HepG2 (cell line): ENCODE measurements around the gene ARHGAP22. TPM values are rescaled to one million over a fixed set of nuclear protein-coding genes. Genes with fewer than 3 reads are reported as not detected.

Experiments
- ATAC-seq: fragments of 200-7000 bp; cut with Tn5 transposase; 3 replicates; pipeline ENCODE4 v1.9.1; 2020; ENCODE audit warnings: mild to moderate bottlenecking, moderate library complexity
- BruUV-seq: library from RNA; stranded (reverse); fragments of 400-500 nt; replicated peaks from 2 replicates; lab custom pipeline; 2021; lab: Mats Ljungman, UMichigan
- CTCF ChIA-PET: fragments of 300-600 bp; formaldehyde crosslinking; extraction: SDS; loops from one replicate; lab custom pipeline; 2021; ENCODE audit warnings: low total read pairs, inconsistent platforms, low intra/inter-chr PET ratio; lab: Yijun Ruan, JAX
- POLR2A ChIA-PET: fragments of 350-600 bp; sonication (Branson Sonifier 250); formaldehyde crosslinking; loops from one replicate; lab custom pipeline; 2020; ENCODE audit warnings: antibody characterized with exemption, inconsistent platforms; lab: Yijun Ruan, JAX
- DNase-seq: peaks from one replicate; pipeline ENCODE4 v3.0.0-alpha.2; 2015; ENCODE audit warnings: low spot score
- FAIRE-seq: peaks from 3 replicates; lab custom pipeline; 2011; peaks lifted over from hg19 to GRCh38; lab: Jason Lieb, UNC
- H2AFZ ChIP-seq: one replicate; pipeline ENCODE4 v1.6.1; 2011; ENCODE audit warnings: low read length, inconsistent platforms
- H3K27ac ChIP-seq: fragments of 300-600 bp; 3 replicates; pipeline ENCODE4 v1.8.0; 2011; ENCODE audit warnings: mixed run types, mild to moderate bottlenecking, mixed read lengths, low read length, inconsistent platforms; ENCODE audit not compliant: insufficient read depth; ENCODE audit errors: extremely low read length
- H3K27me3 ChIP-seq, 2 experiments: fragments of 200-600 bp in 1 of 2; 2 replicates in 1 of 2; 3 replicates in 1 of 2; pipeline versions ENCODE4 v1.6.0 to v1.8.0; 2011; ENCODE audit warnings: low read length in 2 of 2, mild to moderate bottlenecking in 2 of 2, moderate library complexity in 2 of 2, inconsistent platforms in 1 of 2; ENCODE audit not compliant: insufficient read depth in 2 of 2, control insufficient read depth in 1 of 2
- H3K36me3 ChIP-seq, 2 experiments: fragments of 200-600 bp in 1 of 2; replicated peaks in 1 of 2; 2 replicates in 1 of 2; 3 replicates in 1 of 2; pipeline versions ENCODE4 v1.5.1 to v1.8.0; 2011; ENCODE audit warnings: low read length in 2 of 2, inconsistent platforms in 1 of 2; ENCODE audit not compliant: insufficient read depth in 2 of 2, control insufficient read depth in 1 of 2
- H3K4me1 ChIP-seq: 2 replicates; pipeline ENCODE4 v1.5.1; 2012; ENCODE audit warnings: low read length, inconsistent platforms; ENCODE audit not compliant: insufficient read depth
- H3K4me2 ChIP-seq: 2 replicates; pipeline ENCODE4 v1.6.0; 2011; ENCODE audit warnings: low read depth, low read length, inconsistent platforms
- H3K4me3 ChIP-seq, 3 experiments: fragments of 200-600 bp in 1 of 3; sonication (generic), shearing (Covaris generic) in 1 of 3; replicated peaks in 1 of 3; 2 replicates each; pipeline ENCODE4 v1.5.1; 2011 to 2016; ENCODE audit warnings: low read length in 3 of 3, inconsistent platforms in 2 of 3, low read depth in 2 of 3, mild to moderate bottlenecking in 2 of 3, control low read depth in 1 of 3, mixed read lengths in 1 of 3; ENCODE audit not compliant: insufficient read depth in 1 of 3
- H3K79me2 ChIP-seq: one replicate; pipeline ENCODE4 v1.6.1; 2011; ENCODE audit warnings: low read length, inconsistent platforms; ENCODE audit not compliant: insufficient read depth
- H3K9ac ChIP-seq: 2 replicates; pipeline ENCODE4 v1.6.0; 2011; ENCODE audit warnings: mild to moderate bottlenecking, low read depth, low read length, inconsistent platforms; ENCODE audit not compliant: insufficient read depth
- H3K9me3 ChIP-seq: 2 replicates; pipeline ENCODE4 v1.5.1; 2012; ENCODE audit warnings: mild to moderate bottlenecking, low read length
- H4K20me1 ChIP-seq: 2 replicates; pipeline ENCODE4 v1.6.0; 2011; ENCODE audit warnings: inconsistent platforms, mild to moderate bottlenecking, low read length, moderate library complexity; ENCODE audit not compliant: insufficient read depth
- JUNB ChIP-seq: sonication (generic); formaldehyde crosslinking; IDR thresholded peaks from 2 replicates; pipeline ENCODE4 v1.8.0; 2022; ENCODE audit warnings: missing genetic modification reagents, mild to moderate bottlenecking, borderline replicate concordance
- KDM5A ChIP-seq: fragments of 200-600 bp; sonication (generic); IDR thresholded peaks from 2 replicates; pipeline ENCODE4 v1.7.0; 2018; ENCODE audit warnings: antibody characterized with exemption, mild to moderate bottlenecking, low read length, borderline replicate concordance
- KLF9 ChIP-seq: IDR thresholded peaks from 2 replicates; pipeline ENCODE4 v1.6.1; 2016; ENCODE audit warnings: low read depth
- NFE2L1 ChIP-seq: sonication (generic); formaldehyde crosslinking; IDR thresholded peaks from 2 replicates; pipeline ENCODE4 v1.4.0; 2020; ENCODE audit warnings: missing genetic modification reagents, mild to moderate bottlenecking, borderline replicate concordance
- POLR2AphosphoS2 ChIP-seq: IDR thresholded peaks from 2 replicates; pipeline ENCODE4 v1.6.1; 2011; ENCODE audit warnings: low read depth, low read length, improper control_type of control experiment
- YEATS2 ChIP-seq: sonication (generic); formaldehyde crosslinking; IDR thresholded peaks from 2 replicates; pipeline ENCODE4 v1.4.0; 2020; ENCODE audit warnings: missing genetic modification reagents, borderline replicate concordance
- ZNF12 ChIP-seq: sonication (generic); formaldehyde crosslinking; IDR thresholded peaks from 2 replicates; pipeline ENCODE4 v1.5.0; 2020; ENCODE audit warnings: missing genetic modification reagents
- ZNF616 ChIP-seq: sonication (generic); formaldehyde crosslinking; IDR thresholded peaks from 2 replicates; pipeline ENCODE4 v1.5.0; 2020; ENCODE audit warnings: low read depth, mild to moderate bottlenecking, missing genetic modification reagents
- WGBS: methylation state at CpG from one replicate; pipeline ENCODE4 v1.1.6; 2017; ENCODE audit warnings: low lambda C conversion rate; 5-methylcytosine and 5-hydroxymethylcytosine counted together
- in situ Hi-C: cut with HindIII; loops from 2 replicates; pipeline ENCODE4 v1.10.0; 2017; ENCODE audit warnings: low pct_unique_long_range_greater_than_20kb; ENCODE audit not compliant: extremely low pct_ligation_motif_present
- intact Hi-C: fragments of 100-400 bp; cut with micrococcal nuclease; formaldehyde crosslinking; loops from one replicate; pipeline ENCODE4 v1.10.0; 2022; ENCODE audit not compliant: unreplicated experiment
- polyA plus RNA-seq, 8 experiments: library from polyadenylated mRNA; depleted of rRNA in 3 of 8; stranded (reverse) in 7 of 8; unstranded in 1 of 8; fragments of >200 nt; fragmentation: Illumina TruSeq in 4 of 8; extraction: Trizol in 4 of 8; gene quantifications; 2 replicates each; pipeline versions ENCODE4 v1.2.1 to v1.2.3, GENCODE V29; 2011 to 2016; ENCODE audit warnings: low read depth in 4 of 8, missing spikeins in 1 of 8, mixed read lengths in 1 of 8; ENCODE audit not compliant: insufficient read depth in 1 of 8
- total RNA-seq, 5 experiments: library from RNA; depleted of rRNA; stranded (reverse); fragments of >200 nt; fragmentation: Illumina TruSeq; extraction: Trizol; gene quantifications; 2 replicates each; pipeline ENCODE4 v1.2.3, GENCODE V29; 2016; ENCODE audit warnings: low read depth in 1 of 5
- TF ChIP-seq, protein P1 (sequence below): IDR thresholded peaks from 2 replicates; pipeline ENCODE4 v1.6.1; 2016; ENCODE audit warnings: missing compliant biosample characterization, missing genetic modification reagents, borderline replicate concordance
- TF ChIP-seq, protein P2 (sequence below), 2 experiments: sonication (generic) in 1 of 2; formaldehyde crosslinking in 1 of 2; IDR thresholded peaks; 2 replicates each; pipeline versions ENCODE4 v1.4.0 to v1.6.1; 2016 to 2020; ENCODE audit warnings: borderline replicate concordance in 1 of 2, low read depth in 1 of 2, mild to moderate bottlenecking in 1 of 2, missing genetic modification reagents in 1 of 2

Gene ARHGAP22
- total and polyA plus RNA-seq, 2 of the 13 experiments (the other 11 are each of a cell fraction or from before 2014, with no cell fraction given), result 0.08 to 0.38 TPM

DNA sequence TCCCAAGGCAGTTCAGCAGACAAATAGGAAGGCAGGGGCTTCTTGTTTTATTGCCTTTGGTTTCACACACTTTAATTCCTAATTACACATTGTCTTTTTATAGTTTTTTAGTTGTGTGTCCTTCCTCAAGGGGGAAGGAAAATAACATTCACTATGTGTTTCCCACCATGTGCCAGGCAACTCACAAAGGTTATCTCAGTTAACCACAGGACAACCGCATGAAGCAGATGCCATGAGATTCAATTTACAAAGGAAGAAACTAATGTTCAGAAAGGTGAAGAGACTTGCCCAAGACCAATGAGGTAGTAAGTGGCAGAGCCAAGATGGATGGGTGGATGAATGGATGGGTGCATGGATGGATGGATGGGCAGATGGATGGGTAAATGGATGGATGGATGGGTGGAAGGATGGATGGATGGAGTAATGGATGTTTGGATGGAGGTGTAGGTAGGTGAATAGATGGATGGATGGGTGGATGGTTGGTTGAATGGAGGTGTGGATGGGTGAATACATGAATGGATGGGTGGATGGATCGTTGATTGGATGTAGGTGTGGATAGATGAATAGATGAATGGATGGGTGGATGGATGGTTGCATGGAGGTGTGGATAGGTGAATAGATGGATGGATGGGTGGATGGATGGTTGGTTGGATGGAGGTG is 77.9 kb downstream of the ARHGAP22 start:
- Histone ChIP-seq H3K9me3 (no peaks in the 10 kb centered on the region), H3K27ac (no peak overlapping the region), H3K4me3 (no peak overlapping the region), H3K79me2 (no peaks in the 10 kb centered on the region), H3K4me1 (0 out of 2 replicates have a peak, but pooled peaks cover 5% of the 10 kb centered on the region), H3K27me3 (peaks cover 0 to 37% of the 10 kb centered on the region in 2 experiments), H3K36me3 (no peaks in the 10 kb centered on the region), H4K20me1 (no peaks in the 10 kb centered on the region), H2AFZ (no peak overlapping the region), H3K9ac (no peak overlapping the region), H3K4me2 (no peak overlapping the region)
- BruUV-seq, result no TSS peak
- DNase-seq (no peak), ATAC-seq (no peak), FAIRE-seq (no peak)
- no peak for TF ChIP-seq YEATS2 (CRISPR knock-in tag)
- intact Hi-C loops (no loop called here), in situ Hi-C loops (no loop called here)
- WGBS, result 20% methylated on average over 2 of the region's 2 CpGs
- POLR2A ChIA-PET, result no interaction called here
- CTCF ChIA-PET, result no interaction called here

DNA sequence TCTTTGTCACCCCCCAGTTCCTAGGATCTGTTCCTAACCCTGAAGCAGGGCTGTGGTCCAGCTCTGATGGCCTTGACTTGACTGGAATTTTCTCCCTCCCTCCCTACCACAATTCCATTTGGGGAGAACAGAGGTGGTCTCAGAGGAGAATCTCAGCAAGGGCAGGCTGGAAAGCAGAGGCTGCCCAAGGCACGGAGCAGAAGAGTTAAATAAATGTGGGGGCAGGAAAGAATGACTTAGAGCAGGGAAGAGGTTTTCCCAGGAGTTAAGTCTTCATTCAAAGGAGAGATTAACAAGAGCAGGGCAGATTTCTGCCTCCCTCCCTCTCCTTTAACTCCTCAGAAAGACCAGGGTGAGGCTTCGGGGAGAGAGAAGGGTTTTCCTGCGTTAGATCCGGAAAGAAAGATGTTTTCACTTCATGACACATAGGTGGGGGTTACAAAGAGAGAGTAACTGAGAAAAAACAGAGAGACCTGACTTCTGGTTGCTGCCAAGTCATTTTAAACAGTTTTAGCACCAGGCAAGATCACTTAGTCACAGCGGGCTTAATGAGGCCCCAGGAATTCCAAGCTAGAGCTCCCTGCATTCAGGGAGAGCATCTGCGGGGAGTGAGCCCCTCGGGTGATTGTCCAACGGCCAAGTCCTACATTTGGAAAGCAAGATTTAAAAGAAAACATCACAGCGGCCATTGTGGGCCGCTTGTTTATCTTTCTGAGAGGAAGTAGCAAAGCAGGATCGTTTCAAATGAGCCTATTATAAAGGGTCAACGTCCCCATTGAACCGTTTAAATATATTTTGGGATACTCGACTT is 78.7 kb downstream of the ARHGAP22 start:
- no peak overlapping the region for H2AFZ ChIP-seq
- no peaks in the 10 kb centered on the region for H4K20me1 ChIP-seq
- H3K27ac ChIP-seq, result no peak overlapping the region
- H3K9ac ChIP-seq, result no peak overlapping the region
- ATAC-seq, result no peak
- H3K79me2 ChIP-seq, result no peaks in the 10 kb centered on the region
- in situ Hi-C loops (no loop called here), intact Hi-C loops (no loop called here)
- no TSS peak for BruUV-seq
- H3K4me3 ChIP-seq, result no peak overlapping the region
- 10% methylated on average over 14 of the region's 14 CpGs for WGBS
- H3K4me1 ChIP-seq, result 0 out of 2 replicates have a peak, but pooled peaks cover 5% of the 10 kb centered on the region
- DNase-seq, result no peak
- CTCF ChIA-PET, result no interaction called here
- FAIRE-seq, result no peak
- POLR2A ChIA-PET, result no interaction called here
- no peaks in the 10 kb centered on the region for H3K9me3 ChIP-seq
- H3K4me2 ChIP-seq, result no peak overlapping the region
- peaks cover 0 to 41% of the 10 kb centered on the region in 2 experiments for H3K27me3 ChIP-seq
- H3K36me3 ChIP-seq, result no peaks in the 10 kb centered on the region
- no peak for TF ChIP-seq POLR2AphosphoS2
- no peak for TF ChIP-seq JUNB (CRISPR knock-in tag)
- no peak for TF ChIP-seq KLF9 (CRISPR knock-in tag)
- TF ChIP-seq ZNF12 (CRISPR knock-in tag), result no peak
- TF ChIP-seq, protein P1, sequence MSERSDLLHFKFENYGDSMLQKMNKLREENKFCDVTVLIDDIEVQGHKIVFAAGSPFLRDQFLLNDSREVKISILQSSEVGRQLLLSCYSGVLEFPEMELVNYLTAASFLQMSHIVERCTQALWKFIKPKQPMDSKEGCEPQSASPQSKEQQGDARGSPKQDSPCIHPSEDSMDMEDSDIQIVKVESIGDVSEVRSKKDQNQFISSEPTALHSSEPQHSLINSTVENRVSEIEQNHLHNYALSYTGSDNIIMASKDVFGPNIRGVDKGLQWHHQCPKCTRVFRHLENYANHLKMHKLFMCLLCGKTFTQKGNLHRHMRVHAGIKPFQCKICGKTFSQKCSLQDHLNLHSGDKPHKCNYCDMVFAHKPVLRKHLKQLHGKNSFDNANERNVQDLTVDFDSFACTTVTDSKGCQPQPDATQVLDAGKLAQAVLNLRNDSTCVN (CRISPR knock-in tag), result no peak
- no peak for TF ChIP-seq KDM5A
- TF ChIP-seq, protein P2, sequence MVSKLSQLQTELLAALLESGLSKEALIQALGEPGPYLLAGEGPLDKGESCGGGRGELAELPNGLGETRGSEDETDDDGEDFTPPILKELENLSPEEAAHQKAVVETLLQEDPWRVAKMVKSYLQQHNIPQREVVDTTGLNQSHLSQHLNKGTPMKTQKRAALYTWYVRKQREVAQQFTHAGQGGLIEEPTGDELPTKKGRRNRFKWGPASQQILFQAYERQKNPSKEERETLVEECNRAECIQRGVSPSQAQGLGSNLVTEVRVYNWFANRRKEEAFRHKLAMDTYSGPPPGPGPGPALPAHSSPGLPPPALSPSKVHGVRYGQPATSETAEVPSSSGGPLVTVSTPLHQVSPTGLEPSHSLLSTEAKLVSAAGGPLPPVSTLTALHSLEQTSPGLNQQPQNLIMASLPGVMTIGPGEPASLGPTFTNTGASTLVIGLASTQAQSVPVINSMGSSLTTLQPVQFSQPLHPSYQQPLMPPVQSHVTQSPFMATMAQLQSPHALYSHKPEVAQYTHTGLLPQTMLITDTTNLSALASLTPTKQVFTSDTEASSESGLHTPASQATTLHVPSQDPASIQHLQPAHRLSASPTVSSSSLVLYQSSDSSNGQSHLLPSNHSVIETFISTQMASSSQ (IDR thresholded peaks at IDR 0.05; ENCODE audit: low read depth), result no peak
- TF ChIP-seq, protein P2 (CRISPR knock-in tag; IDR thresholded peaks at IDR 0.05; ENCODE audit: borderline replicate concordance), result no peak
- TF ChIP-seq NFE2L1 (CRISPR knock-in tag), result no peak
- no peak for TF ChIP-seq ZNF616 (CRISPR knock-in tag)
